Forelimb muscle (tissue), 1 donor: ENCODE measurements around the gene SNX18. TPM values are rescaled to one million over a fixed set of nuclear protein-coding genes. Genes with fewer than 3 reads are reported as not detected.

Experiments used
- DNase-seq: peaks from one replicate; pipeline ENCODE4 v3.0.0-alpha.2; 2013; ENCODE audit warnings: low read depth
- polyA plus RNA-seq: library from polyadenylated mRNA; unstranded; fragments of 120-200 nt; gene quantifications from one replicate; pipeline ENCODE4 v1.2.1, GENCODE V29; 2013; ENCODE audit not compliant: insufficient read length

Gene SNX18
- polyA plus RNA-seq, 1 donor = 27.6 TPM

- DNase-seq = no peak
Observed at GRCh38 chr5:54541823-54542783, 24.5 kb downstream of the SNX18 start.

GRCh38 chr5:54544044-54544443 is 26.5 kb downstream of the SNX18 start:
- DNase-seq = no peak

GRCh38 chr5:54545796-54546195 is 28.2 kb downstream of the SNX18 start:
- DNase-seq = no peak

DNA sequence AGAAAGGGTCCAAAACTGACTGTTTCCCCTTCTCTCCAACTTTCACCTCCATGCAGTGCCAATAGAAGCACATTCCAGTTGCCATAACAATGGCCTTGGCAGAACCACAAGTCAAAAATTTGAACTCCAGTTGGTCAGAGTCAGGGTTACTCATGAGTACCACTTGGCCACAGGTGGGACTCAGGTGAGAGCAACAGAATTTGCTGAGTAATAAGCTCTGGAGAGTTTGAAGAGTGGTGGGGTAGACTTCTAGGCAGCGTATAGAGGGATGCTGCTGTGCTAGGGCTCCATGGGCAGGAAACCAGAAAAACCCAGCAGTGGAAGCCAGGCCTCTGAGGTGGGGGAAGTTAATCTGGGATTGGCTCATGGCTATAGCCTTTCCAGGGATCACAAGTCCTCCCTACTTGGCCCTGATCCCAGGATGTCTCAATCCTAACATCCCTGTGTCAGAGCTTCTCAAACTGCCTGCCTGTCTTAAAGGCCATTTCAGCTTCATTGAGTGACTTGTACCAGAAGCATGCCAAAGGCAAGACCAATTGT is 30.2 kb downstream of the SNX18 start:
- DNase-seq = no peak

GRCh38 chr5:54548565-54548964 is 31.0 kb downstream of the SNX18 start:
- DNase-seq = no peak

GRCh38 chr5:54551292-54551691 is 33.7 kb downstream of the SNX18 start:
- DNase-seq = no peak

DNA sequence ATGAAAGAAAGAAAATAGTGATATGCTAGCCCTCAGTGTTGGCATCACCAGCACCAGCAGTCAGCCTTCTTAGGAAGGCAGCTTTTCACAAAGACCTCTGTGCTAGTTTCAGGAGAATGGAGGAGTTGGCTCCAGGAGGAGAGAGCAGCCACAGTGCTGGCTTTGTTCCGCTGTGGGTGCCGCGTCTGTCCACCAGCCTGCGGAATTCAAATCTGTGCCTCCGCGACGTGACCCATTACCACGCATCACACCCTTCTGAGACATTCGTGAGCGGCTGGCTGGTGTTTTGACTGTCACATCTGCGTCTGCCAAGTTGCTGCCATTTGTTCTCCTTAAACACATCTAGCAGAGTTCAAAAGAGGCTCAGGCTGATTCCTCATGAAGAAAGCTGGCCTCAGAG is 34.4 kb downstream of the SNX18 start:
- no peak for DNase-seq

GRCh38 chr5:54552446-54552845 is 34.9 kb downstream of the SNX18 start:
- DNase-seq = no peak

DNA sequence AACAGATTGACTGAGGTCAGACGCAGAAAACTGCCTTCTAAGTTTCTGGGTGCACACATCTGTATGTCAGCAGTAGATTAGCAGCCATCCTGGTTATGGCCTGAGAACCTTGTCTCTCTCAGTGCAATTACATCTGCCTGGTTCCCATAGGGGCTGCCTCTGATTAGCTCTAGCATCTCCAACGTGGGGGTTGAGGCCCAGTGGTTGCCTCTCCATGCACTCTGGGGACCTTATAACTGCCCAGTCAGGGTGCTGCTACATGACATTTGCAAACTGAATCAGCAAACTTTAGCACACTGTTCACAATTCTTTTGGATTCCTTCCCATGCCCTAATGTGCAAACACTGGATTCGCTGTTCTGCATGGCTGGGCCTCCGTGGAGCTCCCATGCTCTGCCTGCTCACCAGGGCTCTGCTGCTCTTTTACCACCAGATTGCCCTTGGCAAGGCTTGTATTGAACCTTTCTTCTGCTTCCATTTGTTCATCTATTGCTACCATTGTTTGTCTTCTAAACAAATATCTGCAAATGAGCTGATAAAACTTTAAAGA is 36.2 kb downstream of the SNX18 start:
- no peak for DNase-seq

DNA sequence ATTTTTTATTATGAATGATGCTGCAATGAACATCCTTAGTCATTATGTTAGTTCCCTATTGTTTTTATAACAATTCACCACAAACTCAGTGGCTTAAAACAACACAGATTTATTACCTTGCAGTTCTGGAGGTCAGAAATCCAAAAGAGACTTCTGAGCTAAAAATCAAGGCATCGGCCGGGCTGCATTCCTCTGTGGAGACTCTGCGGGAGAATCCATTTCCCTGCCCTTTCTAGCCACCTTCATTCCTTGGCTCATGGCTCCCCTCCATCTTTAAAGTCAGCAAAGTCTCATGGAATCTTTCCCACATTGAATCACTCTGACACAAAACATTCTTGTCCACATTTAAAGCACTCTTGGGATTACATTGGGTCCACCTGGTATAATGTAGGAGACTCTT is 38.6 kb downstream of the SNX18 start:
- no peak for DNase-seq

- no peak for DNase-seq
Observed at GRCh38 chr5:54558362-54558761, 40.8 kb downstream of the SNX18 start.

DNA sequence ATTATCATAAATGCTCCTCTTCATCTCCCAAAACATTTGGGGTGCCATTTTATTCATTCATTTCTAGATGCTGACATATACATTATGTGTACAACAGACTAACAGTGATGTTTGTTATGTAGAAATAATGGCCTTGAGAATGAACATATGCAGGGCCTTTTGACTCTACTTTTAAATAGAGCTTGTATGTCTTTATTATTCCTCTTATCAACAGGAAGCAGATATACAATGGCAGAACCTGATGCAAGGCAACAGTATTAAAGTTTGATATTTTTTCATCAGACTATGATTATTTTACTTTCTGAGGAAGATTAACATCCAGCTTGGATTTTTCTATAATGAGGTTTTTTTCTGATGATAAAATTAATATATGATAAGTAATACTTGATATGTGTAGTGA is 44.1 kb downstream of the SNX18 start:
- DNase-seq = no peak

DNA sequence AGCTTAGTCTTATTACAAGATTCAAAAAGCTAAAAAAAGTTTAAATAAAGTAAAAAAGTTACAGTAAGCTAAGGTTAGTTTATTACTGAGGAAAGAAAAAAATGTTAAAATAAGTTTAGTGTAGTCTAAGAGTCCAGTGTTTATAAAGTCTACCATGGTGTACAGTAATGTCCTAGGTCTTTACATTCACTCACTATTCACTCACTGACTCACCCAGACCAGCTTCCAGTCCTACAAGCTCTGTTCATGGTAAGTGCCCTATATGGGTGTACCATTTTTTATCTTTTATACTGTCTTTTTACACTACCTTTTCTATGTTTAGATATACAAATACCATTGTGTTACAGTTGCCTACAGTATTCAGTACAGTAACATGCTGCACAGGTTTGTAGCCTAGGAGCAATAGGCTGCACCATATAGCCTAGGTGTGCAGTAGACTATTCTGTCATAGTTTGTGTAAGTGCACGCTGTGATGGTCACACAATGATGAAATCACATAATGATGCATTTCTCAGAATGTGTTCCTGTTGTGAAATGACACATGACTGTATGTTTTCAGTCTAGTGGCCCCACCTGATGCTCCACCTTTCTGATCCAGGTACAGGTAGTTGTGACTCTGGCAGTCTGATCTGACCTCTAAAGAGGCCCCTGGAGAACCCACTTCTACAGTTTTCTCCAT is 45.7 kb downstream of the SNX18 start:
- no peak for DNase-seq

- no peak for DNase-seq
Observed at GRCh38 chr5:54567996-54568395, 50.4 kb downstream of the SNX18 start.

DNA sequence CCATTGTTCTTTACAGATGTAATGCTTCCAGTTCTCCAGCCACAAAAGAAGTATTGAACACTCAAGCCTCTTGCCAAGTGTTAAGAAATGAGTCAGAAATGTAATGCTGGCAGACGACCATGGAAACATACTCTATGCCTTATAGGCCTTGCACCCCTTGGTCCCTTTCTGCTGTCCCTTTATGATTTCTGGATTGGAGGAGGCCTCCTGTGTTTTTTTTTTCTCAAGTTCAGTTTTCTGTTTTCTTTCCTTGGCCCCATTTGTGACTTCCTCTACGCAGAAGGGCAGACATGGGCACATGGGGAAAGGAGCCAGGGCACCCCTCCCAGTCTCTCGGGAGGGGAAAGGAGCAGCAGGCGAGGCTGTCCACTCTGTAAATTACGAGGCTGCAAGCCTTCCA is 53.4 kb downstream of the SNX18 start:
- peak; percentile 62 for DNase-seq

GRCh38 chr5:54571462-54571861 is 53.9 kb downstream of the SNX18 start:
- DNase-seq = no peak

DNA sequence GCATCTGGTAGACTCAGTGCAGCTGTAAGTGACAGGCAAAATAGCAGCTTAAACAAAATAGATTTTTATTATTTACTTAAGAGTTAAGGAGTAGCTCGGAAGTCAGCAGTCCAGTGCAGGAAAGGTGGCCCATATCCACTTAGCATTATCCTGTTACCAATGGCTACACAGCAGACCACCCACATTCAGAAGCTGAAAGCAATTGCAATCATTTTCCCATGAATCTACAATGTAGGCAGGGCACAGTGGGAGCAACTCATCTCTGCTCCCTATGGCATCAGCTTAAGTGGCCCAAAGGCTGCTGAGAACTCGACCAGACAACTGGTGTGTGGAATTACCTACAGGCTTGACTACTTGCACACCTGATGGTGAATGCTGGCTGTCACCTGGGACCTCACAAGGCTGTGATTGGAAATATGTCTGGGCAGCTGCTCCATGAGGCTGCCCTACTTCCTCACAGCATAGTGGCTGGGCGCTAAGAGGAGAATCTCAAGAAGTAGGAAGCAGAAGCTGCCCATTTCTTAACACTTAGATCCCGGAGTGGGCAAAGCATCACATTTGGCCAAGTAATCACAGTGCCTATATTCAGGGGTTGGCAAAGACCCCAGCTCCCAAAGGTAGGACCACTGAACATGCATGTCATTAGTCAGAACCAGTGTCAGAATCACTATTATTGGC is 56.4 kb downstream of the SNX18 start:
- no peak for DNase-seq

- DNase-seq = no peak
Observed at GRCh38 chr5:54577528-54577927, 60.0 kb downstream of the SNX18 start.

DNA sequence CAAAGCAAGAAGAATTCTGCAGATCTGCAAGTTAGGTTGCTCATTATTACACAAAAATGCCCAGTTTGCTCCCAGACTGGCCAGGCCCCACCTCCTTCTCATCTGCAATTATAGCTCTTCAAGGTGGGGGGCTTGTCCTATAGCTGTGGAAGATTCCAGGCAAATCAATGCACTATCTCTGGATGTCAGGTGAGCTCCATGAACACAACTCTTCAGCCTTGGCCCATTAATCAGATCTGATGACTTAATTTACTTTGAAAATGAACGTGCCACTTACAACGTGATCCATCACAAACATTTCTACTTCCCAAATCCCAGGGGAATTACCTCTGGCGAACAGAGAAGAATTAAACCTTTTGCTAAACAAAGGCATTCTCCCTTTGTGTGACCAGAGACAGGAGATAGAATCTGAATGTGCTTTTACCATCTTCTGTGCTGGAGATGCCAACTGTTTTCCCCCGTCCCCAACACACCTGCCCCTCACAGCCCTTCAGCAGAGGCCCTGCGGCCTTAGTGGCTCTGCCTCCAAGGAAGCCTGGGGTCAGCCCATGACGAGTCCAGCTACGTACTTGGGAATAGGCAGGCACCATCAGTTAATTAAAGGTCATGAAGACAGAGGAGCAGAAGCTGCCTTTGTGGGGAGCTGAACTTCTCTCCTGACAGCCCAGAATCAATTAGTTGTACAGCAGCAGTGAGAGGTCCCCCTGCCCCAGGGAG is 60.5 kb downstream of the SNX18 start:
- no peak for DNase-seq

GRCh38 chr5:54579591-54580295 is 62.2 kb downstream of the SNX18 start:
- no peak for DNase-seq
